ENCODE data around the gene DDX19B.
A peak's percentile ranks its signal among the peaks of the same experiment; 100 is the strongest.
"Not testable (repeated sequence)": the region's sequence is repeated elsewhere in the genome, so short reads cannot be mapped to it uniquely, and the experiment has no call there.

The DDX19B gene

DNA sequence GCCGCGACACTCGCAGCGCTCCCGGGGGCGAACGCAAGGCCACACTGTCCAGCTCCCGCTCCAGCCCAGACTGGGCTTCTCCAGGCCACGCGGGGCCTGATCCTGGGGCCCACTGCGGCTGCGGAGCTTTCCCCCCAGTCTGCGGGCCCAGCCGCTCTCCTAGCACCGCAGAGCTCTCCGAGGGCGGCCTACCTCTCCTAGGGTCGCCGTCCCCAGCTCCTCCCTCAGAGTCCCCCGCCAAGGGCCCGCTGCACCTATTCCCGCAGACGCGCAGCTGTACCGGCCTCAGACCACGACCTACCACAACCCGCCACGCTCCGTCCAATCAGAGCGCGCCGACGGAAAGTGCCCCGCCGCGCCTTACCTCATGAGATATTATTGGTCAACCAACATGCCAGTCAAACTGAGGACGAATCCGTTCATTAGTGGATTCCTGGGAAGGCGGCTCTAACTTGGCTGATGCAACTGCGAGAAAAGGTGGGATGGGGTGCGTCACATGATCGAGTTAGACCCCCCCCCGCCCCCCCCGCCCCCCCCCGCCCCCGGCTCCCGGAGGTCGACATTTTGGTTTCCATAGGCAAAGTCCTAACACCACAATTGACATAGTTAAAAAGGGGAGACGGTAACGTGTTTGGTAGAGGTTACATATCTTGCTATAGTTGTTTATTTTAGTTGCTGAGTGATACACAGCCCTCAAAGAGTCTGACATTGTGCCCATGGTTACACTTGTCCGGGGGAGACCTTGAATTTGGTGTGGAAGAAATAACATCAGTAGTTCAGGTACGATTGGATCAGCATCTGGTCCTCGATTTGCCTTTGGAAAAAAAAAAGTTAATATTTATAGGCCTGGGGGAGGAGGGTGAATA lies 9.5 kb upstream of the DDX19B start, which contains the start of gene AARS1:
AARS1 (minus strand) TSS at position 278 of the 866 bp plus-strand sequence. CDS start 6,743 bp downstream, outside the sequence.
- DNase-seq = peak; percentile 97

DNA sequence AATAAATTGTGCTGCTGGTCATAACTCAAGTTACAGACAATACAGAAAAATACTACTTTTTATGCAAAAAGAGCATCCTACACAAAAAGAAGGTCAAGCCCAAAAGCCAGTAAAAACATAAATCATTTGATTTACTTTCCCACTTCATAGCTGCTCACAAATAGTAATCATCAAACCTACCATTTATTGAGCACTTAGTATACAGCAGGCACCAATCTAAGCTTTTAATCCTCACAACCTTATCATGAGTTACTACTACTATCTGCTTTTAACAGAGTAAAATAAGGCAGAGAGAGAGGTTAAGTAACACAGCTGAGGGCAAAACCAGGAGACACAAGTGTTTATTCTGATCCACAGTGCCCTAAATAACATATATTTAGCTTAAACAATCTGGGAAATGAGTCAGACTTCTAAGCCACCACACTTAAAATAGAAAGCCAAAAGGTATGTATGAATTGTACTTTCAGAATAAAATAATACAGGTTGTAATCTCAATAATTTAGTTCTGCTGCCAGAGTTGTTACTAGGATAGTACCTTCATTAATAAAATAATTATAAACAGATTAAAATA lies 8.0 kb upstream of the DDX19B start:
- DNase-seq = no peak

DNA sequence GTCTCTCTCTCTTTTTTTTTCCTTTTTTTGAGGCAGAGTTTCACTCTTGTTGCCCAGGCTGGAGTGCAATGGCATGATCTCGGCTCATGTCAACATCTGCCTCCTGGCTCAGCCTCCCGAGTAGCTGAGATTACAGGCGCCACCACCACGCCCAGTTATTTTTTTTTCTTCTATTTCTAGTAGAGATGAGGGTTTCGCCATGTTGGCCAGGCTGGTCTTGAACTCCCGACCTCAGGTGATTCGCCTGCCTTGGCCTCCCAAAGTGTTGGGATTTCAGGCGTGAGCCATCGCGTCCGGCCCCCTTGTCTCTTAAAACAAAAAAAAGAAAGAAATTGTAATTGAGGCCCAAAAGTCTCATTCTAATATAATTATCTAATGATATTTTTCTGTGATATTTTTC lies 6.8 kb upstream of the DDX19B start:
- DNase-seq = not testable (repeated sequence)

DNA sequence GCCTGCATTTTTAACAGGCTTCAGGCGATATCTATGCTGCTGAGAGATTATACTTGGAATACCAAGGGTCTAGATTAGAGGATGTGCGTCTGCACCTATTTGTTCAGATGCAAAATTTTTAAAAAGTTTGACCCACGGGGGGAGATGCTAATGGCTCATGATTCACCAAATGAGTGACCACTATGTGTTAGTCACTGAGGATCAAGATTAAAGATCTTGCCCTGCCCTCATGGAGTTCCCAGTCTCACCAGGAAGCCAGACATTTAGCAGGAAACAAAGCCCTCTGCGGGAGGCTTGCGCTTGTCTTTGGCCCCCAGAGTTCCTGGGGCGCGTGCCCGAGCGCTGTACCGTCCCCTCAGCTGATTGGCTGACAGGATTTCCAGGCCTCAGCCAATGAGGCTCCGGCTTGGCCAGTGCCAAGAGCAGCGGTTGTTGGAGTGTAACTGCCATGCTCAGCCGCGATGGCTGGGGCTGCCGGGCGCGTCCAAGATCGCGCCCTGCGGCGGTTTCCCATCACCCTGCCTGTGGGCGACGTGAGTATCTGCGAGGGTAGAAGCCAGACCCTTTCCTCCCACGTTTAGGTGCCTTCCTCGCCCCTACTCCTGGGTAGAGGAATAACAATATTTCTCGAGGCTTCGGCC lies 4.5 kb upstream of the DDX19B start:
- no peak for DNase-seq

DNA sequence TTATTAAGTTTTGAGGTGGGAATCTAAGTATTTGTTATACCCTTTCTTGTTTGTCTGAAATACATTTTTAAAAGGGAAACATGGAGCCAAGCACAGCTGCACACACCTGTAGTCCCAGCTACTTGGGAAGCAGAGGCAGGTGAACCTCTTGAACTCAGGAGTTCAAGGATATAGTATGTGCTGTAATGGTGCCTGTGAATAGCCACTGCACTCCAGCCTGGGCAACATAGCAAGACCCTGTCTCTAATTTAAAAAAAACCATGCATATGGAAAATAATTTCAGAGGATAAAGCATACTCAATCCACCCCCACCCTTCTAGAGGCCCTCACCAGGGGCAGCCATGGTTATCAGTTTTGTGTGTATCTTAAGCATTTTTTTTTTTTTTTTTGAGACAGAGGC lies 3.4 kb upstream of the DDX19B start:
- DNase-seq = no peak

DNA sequence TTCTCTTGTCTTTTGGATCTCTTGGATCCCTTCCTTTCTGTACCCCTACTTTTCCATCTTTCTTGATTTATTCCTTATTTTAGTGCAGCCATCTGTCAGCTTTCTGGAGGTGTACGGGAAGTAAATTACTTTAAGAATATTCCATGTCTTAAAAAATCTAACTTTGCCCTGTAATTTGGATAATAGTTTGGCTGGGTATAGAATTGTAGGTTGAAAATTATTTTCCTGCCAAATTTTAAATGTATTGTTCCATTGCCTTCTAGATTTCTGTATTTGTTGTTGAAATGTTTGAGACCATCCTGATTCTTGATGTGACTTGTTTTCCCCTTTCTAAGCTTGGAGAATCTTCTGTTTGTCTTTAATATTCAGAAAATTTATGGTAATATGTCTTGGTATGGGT lies 2.1 kb downstream of the DDX19B start:
- no peak for DNase-seq

DNA sequence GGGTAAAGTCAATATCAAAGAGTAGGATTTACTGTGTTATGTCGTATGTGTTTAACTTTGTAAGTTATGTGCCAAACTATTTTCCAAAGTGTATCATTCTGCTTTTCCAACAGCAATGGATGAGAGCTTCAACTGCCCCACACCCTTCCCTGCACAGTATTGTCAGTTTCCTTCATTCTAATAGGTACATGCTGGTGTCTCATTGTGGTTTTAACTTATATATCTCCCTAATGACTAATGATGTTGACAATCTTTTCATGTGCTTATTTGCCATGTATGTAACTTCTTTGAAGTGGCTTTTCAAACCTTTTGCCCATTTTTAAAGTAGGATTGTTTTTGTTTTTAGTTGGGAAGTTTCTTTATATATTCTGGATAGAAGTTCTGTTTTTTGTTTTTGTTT lies 3.8 kb downstream of the DDX19B start:
- DNase-seq = no peak

DNA sequence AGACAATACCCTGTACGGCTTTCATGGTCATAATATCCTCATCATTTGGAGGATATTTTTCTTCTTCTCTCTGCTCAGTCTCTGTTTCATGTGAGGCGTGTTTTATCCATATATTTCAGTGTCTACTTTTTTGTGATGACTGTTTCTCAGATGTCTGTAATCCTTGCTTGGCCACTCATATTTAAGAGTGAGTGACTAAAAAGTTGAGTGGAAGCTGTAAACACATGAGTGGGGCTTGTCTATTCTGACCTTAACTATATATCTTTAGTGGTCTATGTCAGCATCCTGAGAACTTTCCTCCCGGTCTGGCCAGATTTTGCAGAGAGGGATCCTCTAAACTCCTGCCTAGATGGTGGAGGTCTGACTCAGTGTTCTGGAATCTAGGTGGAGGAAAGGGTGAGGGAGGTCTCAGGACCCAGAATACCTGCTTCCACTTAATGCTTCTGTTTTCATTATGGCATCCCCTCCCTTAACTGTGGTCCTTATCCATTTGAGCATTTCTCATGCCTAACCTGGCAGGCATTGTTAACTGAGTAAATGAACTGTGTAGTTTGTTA lies 6.0 kb downstream of the DDX19B start:
- no peak for DNase-seq

DNA sequence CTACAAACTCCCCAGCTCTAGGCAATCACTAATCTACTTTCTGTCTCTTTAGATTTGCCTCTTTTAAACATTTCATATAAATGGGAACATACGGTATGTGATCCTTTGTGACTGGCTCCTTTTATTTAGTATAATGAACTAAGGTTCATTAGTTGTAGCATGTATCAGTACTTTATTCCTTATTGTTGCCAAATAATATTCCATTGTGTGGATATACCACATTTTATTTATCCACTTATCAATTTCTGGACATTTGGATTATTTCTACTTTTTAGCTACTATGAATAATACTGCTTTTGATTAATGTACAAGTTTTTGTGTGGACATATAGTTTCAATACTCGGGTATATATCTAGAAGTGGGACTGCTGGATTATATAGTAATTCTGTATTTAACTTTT lies 7.9 kb downstream of the DDX19B start:
- no peak for DNase-seq

DNA sequence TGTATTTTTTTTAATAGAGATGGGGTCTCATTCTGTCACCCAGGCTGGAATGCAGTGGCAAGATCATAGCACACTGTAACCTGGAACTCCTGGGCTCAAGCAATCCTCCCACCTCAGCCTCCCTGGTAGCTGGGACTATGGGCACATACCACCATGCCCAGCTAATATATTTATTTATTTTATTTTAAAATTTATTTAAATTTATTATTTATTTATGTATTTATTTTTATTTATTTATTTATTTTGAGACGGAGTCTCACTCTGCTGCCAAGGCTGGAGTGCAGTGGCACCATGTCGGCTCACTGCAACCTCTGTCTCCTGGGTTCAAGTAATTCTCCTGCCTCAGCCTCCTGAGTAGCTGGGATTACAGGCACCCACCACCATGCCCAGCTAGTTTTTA lies 8.7 kb downstream of the DDX19B start:
- not testable (repeated sequence) for DNase-seq

DNA sequence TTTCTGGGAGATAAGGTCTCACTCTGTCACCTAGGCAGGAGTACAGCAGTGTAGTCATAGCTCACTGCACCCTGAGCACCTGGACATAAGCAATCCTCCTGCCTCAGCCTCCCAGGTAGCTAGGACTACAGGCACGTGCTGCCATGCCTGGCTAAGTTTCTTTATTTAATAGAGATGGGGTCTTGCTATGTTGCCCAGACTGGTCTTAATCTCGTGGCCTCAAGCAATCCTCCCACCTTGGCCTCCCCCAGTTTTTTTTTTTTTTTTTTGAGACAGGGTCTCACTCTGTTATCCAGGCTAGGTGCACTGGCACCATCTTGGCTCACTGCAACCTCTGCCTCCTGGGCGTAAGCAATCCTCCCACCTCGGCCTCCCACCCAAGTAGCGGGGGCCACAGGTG lies 21.1 kb downstream of the DDX19B start:
- no peak for DNase-seq

DNA sequence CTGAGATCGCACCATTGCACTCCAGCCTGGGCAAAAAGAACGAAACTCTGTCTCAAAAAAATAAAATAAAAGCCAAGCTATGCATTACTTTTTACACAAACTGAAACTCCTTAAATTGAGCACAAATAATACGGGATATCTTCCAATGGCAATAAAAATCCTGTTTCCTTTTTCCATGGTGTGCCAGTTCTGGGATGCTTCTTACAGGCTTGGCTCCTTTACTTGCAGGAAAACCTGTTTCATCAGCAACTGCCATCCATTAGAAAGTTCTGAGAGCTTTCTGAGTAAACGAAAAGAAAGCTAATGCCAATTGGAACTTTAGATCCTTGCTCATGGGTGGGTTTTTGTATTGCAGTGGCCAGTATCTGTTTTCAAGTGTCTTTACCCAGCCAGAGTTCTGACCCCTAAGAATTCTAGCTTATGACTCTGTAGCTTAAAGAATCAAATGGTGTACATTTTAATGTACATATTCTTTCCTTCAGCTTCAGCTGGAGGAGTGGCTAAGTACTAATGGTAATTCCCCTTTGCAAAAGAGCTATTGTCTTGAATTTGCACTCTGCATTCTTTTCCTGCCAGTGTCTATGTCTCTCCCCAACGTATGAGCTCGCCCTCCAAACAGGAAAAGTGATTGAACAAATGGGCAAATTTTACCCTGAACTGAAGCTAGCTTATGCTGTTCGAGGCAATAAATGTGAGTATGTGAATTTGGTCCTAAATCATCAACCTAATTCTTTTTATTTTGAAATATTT lies 26.2 kb downstream of the DDX19B start:
- DNase-seq = no peak

DNA sequence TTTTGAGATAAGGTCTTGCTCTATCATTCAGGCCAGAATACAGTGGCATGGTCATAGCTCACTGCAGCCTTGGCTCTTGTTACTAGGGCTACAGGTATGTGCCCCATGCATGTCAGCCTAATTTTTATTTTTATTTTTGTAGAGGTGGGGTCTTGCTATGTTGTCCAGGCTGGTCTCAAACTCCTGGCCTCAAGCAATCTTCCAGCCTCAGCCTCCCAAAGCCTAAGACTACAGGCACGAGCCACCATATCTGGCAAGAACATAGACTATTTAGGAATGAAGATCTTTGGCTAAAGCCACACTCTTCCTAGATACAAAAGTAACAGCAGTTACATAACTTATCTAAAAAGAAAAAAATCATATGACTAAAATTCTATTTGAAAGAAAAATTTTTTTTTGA lies 32.1 kb downstream of the DDX19B start:
- DNase-seq = no peak

DNA sequence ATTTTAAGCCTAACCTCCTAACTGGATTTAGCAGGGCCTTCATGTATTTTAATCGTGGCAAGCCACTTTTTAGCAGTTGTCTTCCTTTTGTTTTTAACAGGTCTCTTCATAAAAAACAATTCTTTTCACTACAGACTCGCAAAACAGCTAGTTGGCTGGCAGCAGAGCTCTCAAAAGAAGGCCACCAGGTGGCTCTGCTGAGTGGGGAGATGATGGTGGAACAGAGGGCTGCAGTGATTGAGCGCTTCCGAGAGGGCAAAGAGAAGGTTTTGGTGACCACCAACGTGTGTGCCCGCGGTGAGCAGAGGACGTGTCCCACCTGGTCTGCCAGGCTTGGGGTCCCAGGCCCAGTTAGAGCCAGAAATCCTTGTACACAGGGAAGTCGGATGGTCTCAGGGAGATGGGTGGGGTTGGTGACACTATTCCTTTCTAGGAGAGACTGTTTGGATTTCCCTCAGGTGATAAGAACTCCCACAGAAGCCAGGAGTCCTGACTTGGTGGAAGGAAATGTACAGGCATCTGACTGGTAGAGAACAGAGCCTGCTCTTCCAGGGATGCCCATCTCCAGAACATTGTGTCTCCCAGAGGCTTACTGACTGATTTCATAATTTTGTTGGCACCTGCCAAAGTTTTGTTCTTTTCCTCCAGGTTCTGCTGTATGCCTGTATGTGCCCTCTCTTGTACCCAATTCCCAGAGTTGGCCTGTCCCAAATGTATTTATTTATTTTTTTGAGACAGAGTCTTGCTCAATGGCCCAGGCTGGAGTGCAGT lies 32.8 kb downstream of the DDX19B start:
- no peak for DNase-seq

DNA sequence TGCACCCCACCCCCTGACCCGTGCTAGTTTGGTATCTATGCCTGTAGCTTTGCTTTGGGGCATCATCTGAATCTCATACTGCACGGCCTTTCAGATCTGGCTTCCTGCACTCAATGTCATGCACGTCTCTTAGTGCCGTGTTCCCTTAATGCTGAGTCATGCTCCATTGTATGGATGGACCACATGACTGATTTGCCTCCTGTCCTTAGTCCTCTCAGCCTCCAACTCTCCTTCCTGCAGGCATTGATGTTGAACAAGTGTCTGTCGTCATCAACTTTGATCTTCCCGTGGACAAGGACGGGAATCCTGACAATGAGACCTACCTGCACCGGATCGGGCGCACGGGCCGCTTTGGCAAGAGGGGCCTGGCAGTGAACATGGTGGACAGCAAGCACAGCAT lies 33.7 kb downstream of the DDX19B start:
- DNase-seq = not testable (repeated sequence)

DNA sequence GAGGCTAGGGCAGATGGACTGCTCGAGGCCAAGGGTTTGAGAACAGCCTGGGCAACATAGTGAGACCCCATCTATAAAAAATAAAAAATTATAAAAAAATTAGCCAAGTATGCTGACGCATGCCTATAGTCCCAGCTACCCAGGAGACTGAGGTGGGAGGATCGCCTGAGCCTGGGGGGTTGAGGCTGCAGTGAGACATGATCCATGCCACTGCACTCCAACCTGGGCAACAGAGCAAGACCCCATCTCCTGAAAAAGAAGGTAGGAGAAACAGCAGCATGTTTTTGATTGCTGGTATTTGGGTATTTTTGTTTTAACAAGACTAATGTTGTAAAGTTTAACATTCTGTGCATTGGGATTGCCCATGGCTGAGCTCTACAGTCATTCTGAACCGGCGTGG lies 38.8 kb downstream of the DDX19B start:
- DNase-seq = no peak

DNA sequence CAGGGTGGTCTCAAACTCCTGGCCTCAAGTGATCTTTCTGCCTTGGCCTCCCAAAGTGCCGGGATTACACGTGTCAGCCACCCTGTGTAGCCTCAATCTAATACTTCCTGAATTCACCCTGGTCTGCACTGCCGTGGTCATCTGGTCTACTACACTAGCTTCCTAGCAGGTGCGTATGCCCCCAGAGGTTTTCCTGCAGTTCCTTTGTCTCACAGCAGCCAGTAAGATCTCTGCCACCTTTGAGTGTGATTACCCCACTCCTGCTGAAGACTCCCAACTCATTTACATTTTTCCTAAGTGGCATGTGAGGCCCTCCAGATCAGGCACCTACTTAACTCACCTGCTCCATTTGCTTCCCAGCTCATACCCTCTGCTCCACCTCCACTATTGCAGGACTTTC lies 42.6 kb downstream of the DDX19B start:
- no peak for DNase-seq

DNA sequence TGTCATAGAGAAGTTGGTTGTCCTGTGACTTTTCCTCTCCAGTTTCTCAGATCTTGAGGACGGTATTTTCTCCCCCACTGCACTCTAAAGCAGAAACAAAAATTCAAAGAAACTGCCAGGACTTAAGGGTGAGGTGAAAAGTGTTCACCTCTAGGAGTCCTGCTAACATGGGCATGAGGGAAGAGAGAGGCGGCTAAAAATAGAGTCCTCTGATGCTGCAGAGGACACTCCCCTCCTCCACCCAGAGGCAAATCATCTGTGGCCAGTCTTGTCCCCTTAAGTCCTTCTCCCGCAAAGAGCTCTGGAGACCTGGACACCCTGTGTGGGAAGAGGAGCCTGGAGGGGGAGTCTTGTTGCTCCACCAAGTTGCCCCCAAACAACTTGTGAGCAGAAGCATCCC lies 43.0 kb downstream of the DDX19B start:
- DNase-seq = no peak

DNA sequence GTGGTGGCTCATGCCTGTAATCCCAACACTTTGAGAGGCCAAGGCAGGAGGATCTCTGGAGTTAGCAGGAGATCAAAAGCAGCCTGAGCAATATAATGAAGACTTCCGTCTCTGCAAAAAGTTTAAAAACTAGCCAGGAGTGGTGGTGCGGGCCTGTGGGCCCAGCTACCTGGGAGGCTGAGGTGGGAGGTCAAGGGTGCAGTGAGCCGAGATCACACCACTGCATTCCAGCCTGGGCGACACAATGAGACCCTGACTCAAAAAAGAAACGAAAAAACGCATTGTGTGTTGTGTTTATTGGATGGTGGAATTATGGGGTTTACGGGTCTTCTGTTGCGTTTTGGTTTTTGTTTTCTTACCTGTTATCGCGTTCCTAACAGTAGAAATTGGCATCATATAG lies 46.9 kb downstream of the DDX19B start:
- DNase-seq = no peak

DNA sequence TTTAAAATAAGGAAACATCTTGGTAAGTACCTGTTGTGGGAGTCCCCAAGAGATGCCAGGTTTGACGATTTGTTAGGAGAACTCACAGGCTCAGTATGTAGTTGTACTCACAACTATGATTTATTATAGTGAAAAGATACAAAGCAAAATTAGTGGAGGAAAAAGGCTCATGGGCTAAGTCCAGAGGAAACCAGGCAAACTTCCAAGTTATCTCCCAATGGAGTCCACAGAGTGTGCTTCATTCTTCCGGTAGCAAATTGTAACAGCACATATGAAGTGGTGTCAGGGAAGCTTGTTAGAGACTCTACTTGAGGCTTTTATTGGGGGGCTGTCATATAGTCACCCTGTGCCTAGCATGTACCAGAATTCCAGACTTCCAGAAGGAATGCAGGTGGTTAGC lies 50.0 kb downstream of the DDX19B start:
- DNase-seq = no peak

DNA sequence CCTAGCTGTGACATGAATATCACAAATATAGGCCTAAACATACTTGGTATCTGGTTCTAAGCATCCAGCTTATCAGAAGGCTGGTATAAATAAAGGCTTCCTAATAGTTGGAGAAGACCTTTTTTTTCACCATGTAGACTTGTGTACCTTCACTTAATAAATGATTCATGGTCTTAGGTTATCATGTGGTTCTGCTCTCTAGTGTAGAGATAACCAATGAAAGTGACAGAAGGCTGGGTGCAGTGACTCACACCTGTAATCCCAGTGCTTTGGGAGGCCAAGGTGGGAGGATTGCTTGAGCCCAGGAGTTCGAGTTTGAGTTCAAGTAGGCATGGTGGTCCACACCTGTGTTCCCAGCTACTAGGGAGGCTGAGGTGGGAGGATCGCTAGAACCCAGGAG lies 50.8 kb downstream of the DDX19B start:
- DNase-seq = peak; percentile 15

DNA sequence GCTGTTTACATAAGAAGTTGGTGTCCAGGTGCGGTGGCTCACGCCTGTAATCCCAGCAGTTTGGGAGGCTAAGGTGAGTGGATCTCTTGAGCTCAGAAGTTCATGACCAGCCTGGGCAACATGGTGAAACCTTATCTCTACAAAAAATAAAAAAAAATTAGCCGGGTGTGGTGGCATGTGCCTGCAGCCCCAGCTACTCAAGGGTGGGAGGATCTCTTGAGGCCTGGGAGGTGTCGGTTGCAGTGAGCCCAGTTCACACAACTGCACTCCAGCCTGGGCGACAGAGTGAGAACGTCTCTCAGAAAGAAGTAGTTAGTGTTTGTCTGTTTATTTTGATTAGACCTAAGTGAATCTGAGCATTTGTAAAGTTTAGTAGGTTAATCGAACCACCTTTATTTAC lies 60.6 kb downstream of the DDX19B start:
- DNase-seq = no peak
